Stimulated activated CD8-positive, alpha-beta memory T cell treated with anti-CD3 and anti-CD28 coated beads, Interleukin-2, amount 100 ng/mL, for 48 hours (primary cell): ENCODE measurements around the gene MC5R.
"Not testable (repeated sequence)": the region's sequence is repeated elsewhere in the genome, so short reads cannot be mapped to it uniquely, and the experiment has no call there.

ENCODE experiments used
- DNase-seq, 2 donors: peaks; one replicate each; pipeline ENCODE4 v3.0.0-alpha.2; 2020; ENCODE audit warnings: low read depth in 2 of 2

The MC5R gene

GRCh38 chr18:13849791-13850190, 25.8 kb downstream of the MC5R start:
- DNase-seq = no peak

- DNase-seq = not testable (repeated sequence)
Measured at GRCh38 chr18:13862898-13863297, 38.9 kb downstream of the MC5R start.

- DNase-seq = no peak
Measured at GRCh38 chr18:13868501-13869271, 44.7 kb downstream of the MC5R start.

GRCh38 chr18:13871701-13872100, 47.8 kb downstream of the MC5R start:
- no peak for DNase-seq

GRCh38 chr18:13872373-13872772, 48.4 kb downstream of the MC5R start:
- DNase-seq = no peak

- DNase-seq = no peak
Measured at GRCh38 chr18:13872932-13873331, 49.0 kb downstream of the MC5R start.

- DNase-seq = no peak
Measured at GRCh38 chr18:13874558-13874957, 50.6 kb downstream of the MC5R start.
